Liver (tissue), 9 donors: ENCODE results near the gene CCND3. TPM values are rescaled to one million over a fixed set of nuclear protein-coding genes. Genes with fewer than 3 reads are reported as not detected.

Source experiments
- DNase-seq: peaks from one replicate; pipeline ENCODE4 v3.0.0-alpha.2; 2017; ENCODE audit warnings: low spot score
- H3K27ac ChIP-seq, 2 donors: one replicate each; pipeline ENCODE4 v1.7.0; 2013; ENCODE audit warnings: inconsistent platforms in 2 of 2, low read length in 2 of 2, control low read depth in 1 of 2, low read depth in 1 of 2, mild to moderate bottlenecking in 1 of 2
- H3K27me3 ChIP-seq, 4 donors: one replicate each; pipeline versions ENCODE4 v1.6.1 to v1.7.0; 2013; ENCODE audit warnings: low read length in 3 of 4, inconsistent platforms in 1 of 4, mild to moderate bottlenecking in 1 of 4, moderate library complexity in 1 of 4; ENCODE audit not compliant: control insufficient read depth in 4 of 4, insufficient read depth in 4 of 4
- H3K36me3 ChIP-seq, 4 donors: one replicate each; pipeline versions ENCODE4 v1.6.1 to v1.7.0; 2013; ENCODE audit warnings: low read length in 3 of 4, mild to moderate bottlenecking in 3 of 4, low read depth in 1 of 4, moderate library complexity in 1 of 4; ENCODE audit not compliant: control insufficient read depth in 4 of 4, insufficient read depth in 3 of 4
- H3K4me1 ChIP-seq, 4 donors: one replicate each; pipeline versions ENCODE4 v1.6.1 to v1.7.0; 2013; ENCODE audit warnings: low read length in 3 of 4, mild to moderate bottlenecking in 3 of 4, moderate library complexity in 1 of 4; ENCODE audit not compliant: control insufficient read depth in 4 of 4, insufficient read depth in 4 of 4
- H3K4me3 ChIP-seq, 3 donors: one replicate each; pipeline versions ENCODE4 v1.6.1 to v1.7.0; 2013; ENCODE audit warnings: low read length in 3 of 3, control low read depth in 1 of 3, low read depth in 1 of 3, mild to moderate bottlenecking in 1 of 3
- H3K9ac ChIP-seq, 2 donors: one replicate each; pipeline ENCODE4 v1.7.0; 2013; ENCODE audit warnings: low read length in 2 of 2, mild to moderate bottlenecking in 2 of 2, moderate library complexity in 2 of 2, control low read depth in 1 of 2, low read depth in 1 of 2
- H3K9me3 ChIP-seq, 4 donors: one replicate each; pipeline versions ENCODE4 v1.6.1 to v1.7.0; 2013; ENCODE audit warnings: low read length in 3 of 4; ENCODE audit not compliant: control insufficient read depth in 4 of 4
- ATF3 ChIP-seq: IDR thresholded peaks from 2 replicates; pipeline ENCODE4 v1.6.1; 2016; ENCODE audit warnings: antibody characterized with exemption
- EGR1 ChIP-seq, 2 donors: IDR thresholded peaks; 2 replicates each; pipeline ENCODE4 v1.6.1; 2016 to 2018; ENCODE audit warnings: antibody characterized with exemption in 2 of 2, low read depth in 2 of 2
- FOXA1 ChIP-seq: IDR thresholded peaks from 2 replicates; pipeline ENCODE4 v1.6.1; 2016; ENCODE audit warnings: antibody characterized with exemption
- FOXA2 ChIP-seq: IDR thresholded peaks from 2 replicates; pipeline ENCODE4 v1.6.1; 2016; ENCODE audit warnings: antibody characterized with exemption
- GABPA ChIP-seq, 2 donors: IDR thresholded peaks in 1 of 2; conservative IDR thresholded peaks in 1 of 2; 2 replicates each; pipeline ENCODE4 v1.6.1; 2016; ENCODE audit warnings: antibody characterized with exemption in 2 of 2, mild to moderate bottlenecking in 1 of 2, moderate library complexity in 1 of 2
- HNF4A ChIP-seq, 2 donors: conservative IDR thresholded peaks; 2 replicates each; pipeline ENCODE4 v1.6.1; 2016; ENCODE audit warnings: antibody characterized with exemption in 2 of 2, mild to moderate bottlenecking in 2 of 2
- HNF4G ChIP-seq: IDR thresholded peaks from 2 replicates; pipeline ENCODE4 v1.6.1; 2016; ENCODE audit warnings: antibody characterized with exemption
- JUND ChIP-seq, 2 donors: IDR thresholded peaks; 2 replicates each; pipeline ENCODE4 v1.6.1; 2016; ENCODE audit warnings: antibody characterized with exemption in 2 of 2
- NR2F2 ChIP-seq: IDR thresholded peaks from 2 replicates; pipeline ENCODE4 v1.6.1; 2016; ENCODE audit warnings: antibody characterized with exemption
- RAD21 ChIP-seq, 2 donors: IDR thresholded peaks; 2 replicates each; pipeline ENCODE4 v1.6.1; 2016; ENCODE audit warnings: antibody characterized with exemption in 2 of 2, mild to moderate bottlenecking in 2 of 2
- RXRA ChIP-seq, 2 donors: IDR thresholded peaks; 2 replicates each; pipeline ENCODE4 v1.6.1; 2017 to 2018; ENCODE audit warnings: antibody characterized with exemption in 2 of 2, mild to moderate bottlenecking in 1 of 2
- SP1 ChIP-seq: IDR thresholded peaks from 2 replicates; pipeline ENCODE4 v1.6.1; 2018; ENCODE audit warnings: antibody characterized with exemption, mild to moderate bottlenecking
- TAF1 ChIP-seq: conservative IDR thresholded peaks from 2 replicates; pipeline ENCODE4 v1.6.1; 2016; ENCODE audit warnings: antibody characterized with exemption, mild to moderate bottlenecking
- YY1 ChIP-seq: IDR thresholded peaks from 2 replicates; pipeline ENCODE4 v1.6.1; 2016; ENCODE audit warnings: antibody characterized with exemption, mild to moderate bottlenecking
- ZBTB33 ChIP-seq: IDR thresholded peaks from 2 replicates; pipeline ENCODE4 v1.6.1; 2016; ENCODE audit warnings: antibody characterized with exemption
- WGBS: extraction: QIAGEN DNeasy Blood & Tissue Kit; methylation state at CpG from one replicate; pipeline ENCODE4 v1.1.7; 2013; 5-methylcytosine and 5-hydroxymethylcytosine counted together
- polyA plus RNA-seq, 2 donors: library from polyadenylated mRNA; stranded (reverse) in 1 of 2; unstranded in 1 of 2; fragments of 200-250 nt in 1 of 2; fragments of >200 nt in 1 of 2; fragmentation: Nextera tagmentation in 1 of 2; extraction: Ambion mirVana in 1 of 2; gene quantifications; one replicate each; pipeline versions ENCODE4 v1.2.1 to v1.2.3, GENCODE V29; 2013 to 2015
- total RNA-seq, 2 donors: library from RNA; depleted of rRNA; stranded (reverse); fragments of >200 nt; gene quantifications; one replicate each; pipeline ENCODE4 v1.2.3, GENCODE V29; 2014
- TF ChIP-seq, protein P1 (sequence below): IDR thresholded peaks from 2 replicates; pipeline ENCODE4 v1.6.1; 2016; ENCODE audit warnings: antibody characterized with exemption
- TF ChIP-seq, protein P2 (sequence below): IDR thresholded peaks from 2 replicates; pipeline ENCODE4 v1.6.1; 2016; ENCODE audit warnings: antibody characterized with exemption, mild to moderate bottlenecking
- TF ChIP-seq, protein P3 (sequence below): fragments of 150-350 bp; IDR thresholded peaks from 2 replicates; pipeline ENCODE4 v1.5.1; 2017; ENCODE audit warnings: improper control_type of control experiment, low read depth, low read length; ENCODE audit not compliant: missing input control
- donor health status: healthy.
- donor health status: healthy.
- donor health status: healthy.
- donor health status: healthy.
- donor health status: healthy.

Gene CCND3
- total and polyA plus RNA-seq, 4 donors = 11.6 to 54.3 (median 23.2) TPM

GRCh38 chr6:41920921-41921711, 20.5 kb downstream of the CCND3 start, which contains the start of the genes BYSL and MED20:
Gene BYSL, plus strand, starts transcription at chr6:41921499. Its CDS starts 64 bp downstream, at chr6:41921563.
Gene MED20, minus strand, starts transcription at chr6:41921139. Its CDS starts 121 bp downstream, at chr6:41921018.
- Histone ChIP-seq H3K9ac (peak within 1 kb of the TSS; percentile 61 to 95), H3K4me1 (peaks cover 2 to 36% (median 25%) of the 10 kb centered on the region in 4 donors), H3K9me3 (no peaks in the 10 kb centered on the region), H3K27me3 (no peaks in the 10 kb centered on the region), H3K4me3 (peak within 1 kb of the TSS; percentile 91 to 95 (median 93)), H3K36me3 (peaks cover 0 to 5% (median 4%) of the 10 kb centered on the region in 4 donors), H3K27ac (peak within 1 kb of the TSS; percentile 99 to 100)
- DNase-seq = peak; percentile 97
- peak; percentile 67 for TF ChIP-seq ATF3
- peak; percentile 45 to 55 for TF ChIP-seq RAD21 (IDR thresholded peaks at IDR 0.05)
- TF ChIP-seq NR2F2 = peak; percentile 20
- peak; percentile 88 for TF ChIP-seq SP1
- TF ChIP-seq RXRA (IDR thresholded peaks at IDR 0.05) = peak; percentile 32 to 44
- TF ChIP-seq, protein P1, sequence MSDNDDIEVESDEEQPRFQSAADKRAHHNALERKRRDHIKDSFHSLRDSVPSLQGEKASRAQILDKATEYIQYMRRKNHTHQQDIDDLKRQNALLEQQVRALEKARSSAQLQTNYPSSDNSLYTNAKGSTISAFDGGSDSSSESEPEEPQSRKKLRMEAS = peak; percentile 91
- TF ChIP-seq ZBTB33 = peak; percentile 77
- peak; percentile 78 for TF ChIP-seq YY1
- TF ChIP-seq, protein P2, sequence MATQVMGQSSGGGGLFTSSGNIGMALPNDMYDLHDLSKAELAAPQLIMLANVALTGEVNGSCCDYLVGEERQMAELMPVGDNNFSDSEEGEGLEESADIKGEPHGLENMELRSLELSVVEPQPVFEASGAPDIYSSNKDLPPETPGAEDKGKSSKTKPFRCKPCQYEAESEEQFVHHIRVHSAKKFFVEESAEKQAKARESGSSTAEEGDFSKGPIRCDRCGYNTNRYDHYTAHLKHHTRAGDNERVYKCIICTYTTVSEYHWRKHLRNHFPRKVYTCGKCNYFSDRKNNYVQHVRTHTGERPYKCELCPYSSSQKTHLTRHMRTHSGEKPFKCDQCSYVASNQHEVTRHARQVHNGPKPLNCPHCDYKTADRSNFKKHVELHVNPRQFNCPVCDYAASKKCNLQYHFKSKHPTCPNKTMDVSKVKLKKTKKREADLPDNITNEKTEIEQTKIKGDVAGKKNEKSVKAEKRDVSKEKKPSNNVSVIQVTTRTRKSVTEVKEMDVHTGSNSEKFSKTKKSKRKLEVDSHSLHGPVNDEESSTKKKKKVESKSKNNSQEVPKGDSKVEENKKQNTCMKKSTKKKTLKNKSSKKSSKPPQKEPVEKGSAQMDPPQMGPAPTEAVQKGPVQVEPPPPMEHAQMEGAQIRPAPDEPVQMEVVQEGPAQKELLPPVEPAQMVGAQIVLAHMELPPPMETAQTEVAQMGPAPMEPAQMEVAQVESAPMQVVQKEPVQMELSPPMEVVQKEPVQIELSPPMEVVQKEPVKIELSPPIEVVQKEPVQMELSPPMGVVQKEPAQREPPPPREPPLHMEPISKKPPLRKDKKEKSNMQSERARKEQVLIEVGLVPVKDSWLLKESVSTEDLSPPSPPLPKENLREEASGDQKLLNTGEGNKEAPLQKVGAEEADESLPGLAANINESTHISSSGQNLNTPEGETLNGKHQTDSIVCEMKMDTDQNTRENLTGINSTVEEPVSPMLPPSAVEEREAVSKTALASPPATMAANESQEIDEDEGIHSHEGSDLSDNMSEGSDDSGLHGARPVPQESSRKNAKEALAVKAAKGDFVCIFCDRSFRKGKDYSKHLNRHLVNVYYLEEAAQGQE = peak; percentile 45
- TF ChIP-seq FOXA2 = no peak
- TF ChIP-seq HNF4A (conservative IDR thresholded peaks at IDR 0.05) = peak; percentile 66 to 75
- peak; percentile 62 for TF ChIP-seq TAF1
- no peak for TF ChIP-seq FOXA1
- no peak for TF ChIP-seq EGR1 (IDR thresholded peaks at IDR 0.05; ENCODE audit: low read depth in 2 of 2)
- peak; percentile 83 to 91 for TF ChIP-seq JUND (IDR thresholded peaks at IDR 0.05)
- peak; percentile 86 to 96 for TF ChIP-seq GABPA (IDR thresholded peaks at IDR 0.05 in 1 of 2, conservative IDR thresholded peaks at IDR 0.05 in 1 of 2)
- peak; percentile 46 for TF ChIP-seq HNF4G
- TF ChIP-seq, protein P3, sequence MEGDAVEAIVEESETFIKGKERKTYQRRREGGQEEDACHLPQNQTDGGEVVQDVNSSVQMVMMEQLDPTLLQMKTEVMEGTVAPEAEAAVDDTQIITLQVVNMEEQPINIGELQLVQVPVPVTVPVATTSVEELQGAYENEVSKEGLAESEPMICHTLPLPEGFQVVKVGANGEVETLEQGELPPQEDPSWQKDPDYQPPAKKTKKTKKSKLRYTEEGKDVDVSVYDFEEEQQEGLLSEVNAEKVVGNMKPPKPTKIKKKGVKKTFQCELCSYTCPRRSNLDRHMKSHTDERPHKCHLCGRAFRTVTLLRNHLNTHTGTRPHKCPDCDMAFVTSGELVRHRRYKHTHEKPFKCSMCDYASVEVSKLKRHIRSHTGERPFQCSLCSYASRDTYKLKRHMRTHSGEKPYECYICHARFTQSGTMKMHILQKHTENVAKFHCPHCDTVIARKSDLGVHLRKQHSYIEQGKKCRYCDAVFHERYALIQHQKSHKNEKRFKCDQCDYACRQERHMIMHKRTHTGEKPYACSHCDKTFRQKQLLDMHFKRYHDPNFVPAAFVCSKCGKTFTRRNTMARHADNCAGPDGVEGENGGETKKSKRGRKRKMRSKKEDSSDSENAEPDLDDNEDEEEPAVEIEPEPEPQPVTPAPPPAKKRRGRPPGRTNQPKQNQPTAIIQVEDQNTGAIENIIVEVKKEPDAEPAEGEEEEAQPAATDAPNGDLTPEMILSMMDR = peak; percentile 94
- under 1% methylated on average over 55 of the region's 55 CpGs for WGBS
